ENCODE results near the gene DENND5A. TPM values are rescaled to one million over a fixed set of nuclear protein-coding genes. Genes with fewer than 3 reads are reported as not detected.

Gene DENND5A
- total and polyA plus RNA-seq, 2 of the 8 experiments (the other 6 are each of a cell fraction or from before 2014, with no cell fraction given) = 65.7 to 139 TPM

DNA sequence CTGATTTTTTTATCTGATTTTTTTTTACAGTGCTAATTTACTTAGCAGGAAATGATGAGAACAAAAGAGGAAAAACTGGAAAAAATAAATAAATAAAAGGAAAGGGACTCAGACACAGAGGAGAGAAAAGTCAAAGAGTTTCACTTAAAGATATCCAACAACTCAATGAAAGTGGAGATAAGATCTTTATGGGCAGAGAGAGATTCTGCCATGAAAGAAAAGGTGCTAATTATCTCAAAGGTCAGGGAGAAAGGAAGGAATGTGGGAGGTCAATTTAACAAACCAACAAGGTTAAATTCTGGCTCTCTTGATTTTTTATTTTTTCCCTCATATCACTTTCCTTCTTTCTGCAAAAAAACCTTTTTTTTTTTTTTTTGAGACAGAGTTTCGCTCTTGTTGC, 86.0 kb downstream of the DENND5A start (continued):
- TF ChIP-seq POLR2A (IDR thresholded peaks at IDR 0.05; ENCODE audit: control extremely low read depth in 1 of 2, low read depth in 2 of 2, low read length in 2 of 2) (no peak), YY1 (IDR thresholded peaks at IDR 0.05; ENCODE audit: low read depth, low read length) (no peak)

Measured in H1 (cell line).